ENCODE measurements around the gene ZNF808. TPM values are rescaled to one million over a fixed set of nuclear protein-coding genes. Genes with fewer than 3 reads are reported as not detected.

Gene ZNF808
- total and polyA plus RNA-seq, 2 of the 13 experiments (the other 11 are each of a cell fraction or from before 2014, with no cell fraction given): 3.0 to 7.4 TPM

DNA sequence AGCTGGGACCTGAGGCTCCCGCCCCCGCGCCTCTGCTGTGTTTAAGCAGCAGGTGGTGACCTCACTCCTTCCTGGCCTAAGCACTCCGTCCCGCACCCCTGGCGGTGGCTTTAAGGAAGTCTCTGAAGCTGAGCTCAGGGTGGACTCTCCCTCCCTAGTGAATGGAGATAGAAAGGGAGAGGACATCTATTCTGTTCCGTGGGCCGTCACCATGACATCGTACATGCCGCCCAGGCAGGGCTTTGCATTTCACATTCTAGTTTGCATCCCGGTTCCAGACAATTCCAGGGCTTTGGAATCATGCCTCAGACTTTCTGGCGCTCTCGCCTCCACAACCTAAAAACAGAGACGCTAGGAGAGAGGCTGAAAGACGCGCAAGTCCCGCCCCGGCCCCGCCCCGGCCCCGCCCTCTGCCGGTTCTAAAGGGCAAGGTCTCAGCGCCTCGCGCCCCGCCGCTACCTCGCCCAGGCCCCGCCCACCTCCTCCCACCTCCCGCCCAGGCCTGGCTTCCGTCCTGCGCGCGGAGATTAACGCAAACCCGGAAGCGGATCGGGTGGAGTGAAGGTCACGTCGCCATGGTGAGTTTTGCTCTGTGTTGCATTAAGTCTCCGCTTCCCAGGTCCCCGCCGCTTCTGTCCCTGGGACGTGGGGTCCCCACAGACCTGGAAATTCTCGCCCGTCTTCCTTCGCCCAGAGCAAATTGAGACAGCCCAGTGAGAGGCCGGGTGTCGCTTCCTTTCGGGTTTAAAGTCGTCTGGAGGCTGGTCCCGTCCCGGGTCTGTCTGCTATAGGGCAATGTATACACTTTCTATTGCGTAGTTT, at the start of gene ZNF808 (continued):
- peak; percentile 56; the same call in 1 of the 2 replicates for TF ChIP-seq HDAC1 (CRISPR knock-in tag; IDR thresholded peaks at IDR 0.05)
- TF ChIP-seq REXO4 (CRISPR knock-in tag; IDR thresholded peaks at IDR 0.05; ENCODE audit: borderline replicate concordance): no peak
- TF ChIP-seq, protein P1, sequence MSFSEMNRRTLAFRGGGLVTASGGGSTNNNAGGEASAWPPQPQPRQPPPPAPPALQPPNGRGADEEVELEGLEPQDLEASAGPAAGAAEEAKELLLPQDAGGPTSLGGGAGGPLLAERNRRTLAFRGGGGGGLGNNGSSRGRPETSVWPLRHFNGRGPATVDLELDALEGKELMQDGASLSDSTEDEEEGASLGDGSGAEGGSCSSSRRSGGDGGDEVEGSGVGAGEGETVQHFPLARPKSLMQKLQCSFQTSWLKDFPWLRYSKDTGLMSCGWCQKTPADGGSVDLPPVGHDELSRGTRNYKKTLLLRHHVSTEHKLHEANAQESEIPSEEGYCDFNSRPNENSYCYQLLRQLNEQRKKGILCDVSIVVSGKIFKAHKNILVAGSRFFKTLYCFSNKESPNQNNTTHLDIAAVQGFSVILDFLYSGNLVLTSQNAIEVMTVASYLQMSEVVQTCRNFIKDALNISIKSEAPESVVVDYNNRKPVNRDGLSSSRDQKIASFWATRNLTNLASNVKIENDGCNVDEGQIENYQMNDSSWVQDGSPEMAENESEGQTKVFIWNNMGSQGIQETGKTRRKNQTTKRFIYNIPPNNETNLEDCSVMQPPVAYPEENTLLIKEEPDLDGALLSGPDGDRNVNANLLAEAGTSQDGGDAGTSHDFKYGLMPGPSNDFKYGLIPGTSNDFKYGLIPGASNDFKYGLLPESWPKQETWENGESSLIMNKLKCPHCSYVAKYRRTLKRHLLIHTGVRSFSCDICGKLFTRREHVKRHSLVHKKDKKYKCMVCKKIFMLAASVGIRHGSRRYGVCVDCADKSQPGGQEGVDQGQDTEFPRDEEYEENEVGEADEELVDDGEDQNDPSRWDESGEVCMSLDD (CRISPR knock-in tag; IDR thresholded peaks at IDR 0.05; ENCODE audit: borderline replicate concordance): no peak
- peak; percentile 73 for TF ChIP-seq ARID4A (CRISPR knock-in tag; IDR thresholded peaks at IDR 0.05; ENCODE audit: borderline replicate concordance)
- TF ChIP-seq RBM39 (IDR thresholded peaks at IDR 0.05; ENCODE audit: low read depth, low read length, poor library complexity, severe bottlenecking): peak; percentile 33
- TF ChIP-seq ZSCAN30 (CRISPR knock-in tag; IDR thresholded peaks at IDR 0.05): no peak
- TF ChIP-seq ZNF317 (CRISPR knock-in tag; IDR thresholded peaks at IDR 0.05): no peak
- TF ChIP-seq ZFP36L1 (CRISPR knock-in tag; IDR thresholded peaks at IDR 0.05): no peak
- TF ChIP-seq ZNF766 (CRISPR knock-in tag; IDR thresholded peaks at IDR 0.05; ENCODE audit: borderline replicate concordance): no peak
- 0 out of 4 replicates have a peak, but pooled peaks of 1 of the 2 experiments have one; percentile 14 for TF ChIP-seq KLF16 (CRISPR knock-in tag; IDR thresholded peaks at IDR 0.05)
- TF ChIP-seq, protein P2, sequence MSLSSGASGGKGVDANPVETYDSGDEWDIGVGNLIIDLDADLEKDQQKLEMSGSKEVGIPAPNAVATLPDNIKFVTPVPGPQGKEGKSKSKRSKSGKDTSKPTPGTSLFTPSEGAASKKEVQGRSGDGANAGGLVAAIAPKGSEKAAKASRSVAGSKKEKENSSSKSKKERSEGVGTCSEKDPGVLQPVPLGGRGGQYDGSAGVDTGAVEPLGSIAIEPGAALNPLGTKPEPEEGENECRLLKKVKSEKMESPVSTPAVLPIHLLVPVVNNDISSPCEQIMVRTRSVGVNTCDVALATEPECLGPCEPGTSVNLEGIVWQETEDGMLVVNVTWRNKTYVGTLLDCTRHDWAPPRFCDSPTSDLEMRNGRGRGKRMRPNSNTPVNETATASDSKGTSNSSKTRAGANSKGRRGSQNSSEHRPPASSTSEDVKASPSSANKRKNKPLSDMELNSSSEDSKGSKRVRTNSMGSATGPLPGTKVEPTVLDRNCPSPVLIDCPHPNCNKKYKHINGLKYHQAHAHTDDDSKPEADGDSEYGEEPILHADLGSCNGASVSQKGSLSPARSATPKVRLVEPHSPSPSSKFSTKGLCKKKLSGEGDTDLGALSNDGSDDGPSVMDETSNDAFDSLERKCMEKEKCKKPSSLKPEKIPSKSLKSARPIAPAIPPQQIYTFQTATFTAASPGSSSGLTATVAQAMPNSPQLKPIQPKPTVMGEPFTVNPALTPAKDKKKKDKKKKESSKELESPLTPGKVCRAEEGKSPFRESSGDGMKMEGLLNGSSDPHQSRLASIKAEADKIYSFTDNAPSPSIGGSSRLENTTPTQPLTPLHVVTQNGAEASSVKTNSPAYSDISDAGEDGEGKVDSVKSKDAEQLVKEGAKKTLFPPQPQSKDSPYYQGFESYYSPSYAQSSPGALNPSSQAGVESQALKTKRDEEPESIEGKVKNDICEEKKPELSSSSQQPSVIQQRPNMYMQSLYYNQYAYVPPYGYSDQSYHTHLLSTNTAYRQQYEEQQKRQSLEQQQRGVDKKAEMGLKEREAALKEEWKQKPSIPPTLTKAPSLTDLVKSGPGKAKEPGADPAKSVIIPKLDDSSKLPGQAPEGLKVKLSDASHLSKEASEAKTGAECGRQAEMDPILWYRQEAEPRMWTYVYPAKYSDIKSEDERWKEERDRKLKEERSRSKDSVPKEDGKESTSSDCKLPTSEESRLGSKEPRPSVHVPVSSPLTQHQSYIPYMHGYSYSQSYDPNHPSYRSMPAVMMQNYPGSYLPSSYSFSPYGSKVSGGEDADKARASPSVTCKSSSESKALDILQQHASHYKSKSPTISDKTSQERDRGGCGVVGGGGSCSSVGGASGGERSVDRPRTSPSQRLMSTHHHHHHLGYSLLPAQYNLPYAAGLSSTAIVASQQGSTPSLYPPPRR (CRISPR knock-in tag; IDR thresholded peaks at IDR 0.05; ENCODE audit: borderline replicate concordance): no peak
- TF ChIP-seq, protein P3, sequence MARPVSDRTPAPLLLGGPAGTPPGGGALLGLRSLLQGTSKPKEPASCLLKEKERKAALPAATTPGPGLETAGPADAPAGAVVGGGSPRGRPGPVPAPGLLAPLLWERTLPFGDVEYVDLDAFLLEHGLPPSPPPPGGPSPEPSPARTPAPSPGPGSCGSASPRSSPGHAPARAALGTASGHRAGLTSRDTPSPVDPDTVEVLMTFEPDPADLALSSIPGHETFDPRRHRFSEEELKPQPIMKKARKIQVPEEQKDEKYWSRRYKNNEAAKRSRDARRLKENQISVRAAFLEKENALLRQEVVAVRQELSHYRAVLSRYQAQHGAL (CRISPR knock-in tag; IDR thresholded peaks at IDR 0.05; ENCODE audit: not compliant biosample characterization): no peak
- TF ChIP-seq HDAC6 (IDR thresholded peaks at IDR 0.05; ENCODE audit: low read depth, low read length): no peak
